ENCODE results near the gene UBE3D. TPM values are rescaled to one million over a fixed set of nuclear protein-coding genes. Genes with fewer than 3 reads are reported as not detected.

The UBE3D gene
- total and polyA plus RNA-seq, 2 of the 4 experiments (the other 2 are of a cell fraction) = 3.2 to 6.3 TPM

- Histone ChIP-seq H3K9me3 (ENCODE audit: control insufficient read depth, insufficient read depth, low read length) (no peaks in the 10 kb centered on the region), H3K79me1 (ENCODE audit: low read depth in 1 of 2, low read length in 2 of 2) (no peaks in the 10 kb centered on the region; a peak in 1 of 4 replicates), H4K8ac (ENCODE audit: low read depth in 2 of 2, low read length in 2 of 2) (peak overlapping the region in 1 of 2 experiments; percentile 26; a peak in 2 of 4 replicates), H4K91ac (ENCODE audit: insufficient read depth, low read depth, low read length) (peak overlapping the region; percentile 58; the same call in 1 of the 2 replicates), H2AFZ (replicated peaks; ENCODE audit: low read length, poor library complexity) (peak overlapping the region; percentile 53), H3K4me1 (ENCODE audit: control insufficient read depth, insufficient read depth, low read length) (peaks cover 28% of the 10 kb centered on the region), H3K56ac (ENCODE audit: extremely low read depth, insufficient read depth, low read length) (no peak overlapping the region), H2BK5ac (ENCODE audit: low read depth, low read length, poor library complexity, severe bottlenecking) (peak overlapping the region; percentile 35), H2AK9ac (replicated peaks; ENCODE audit: low read depth, low read length, poor library complexity) (peak overlapping the region; percentile 33), H3K27ac (ENCODE audit: insufficient read depth, low read length) (peak overlapping the region; percentile 53; the same call in 1 of the 2 replicates), H3K36me3 (ENCODE audit: control insufficient read depth, insufficient read depth, low read length) (no peaks in the 10 kb centered on the region), H2AK5ac (ENCODE audit: low read depth, low read length) (peak overlapping the region; percentile 81), H3K4ac (ENCODE audit: low read depth, low read length) (peak overlapping the region; percentile 37), H3K9me1 (ENCODE audit: insufficient read depth, low read length) (peaks cover 14% of the 10 kb centered on the region), H3K23ac (ENCODE audit: low read depth, low read length) (no peak overlapping the region), H3K14ac (replicated peaks; ENCODE audit: low read depth, low read length) (0 out of 2 replicates have a peak overlapping the region, but pooled peaks have one; percentile 17), H2BK20ac (ENCODE audit: low read depth, low read length) (peak overlapping the region; percentile 12), H2BK120ac (ENCODE audit: low read depth, low read length) (peak overlapping the region; percentile 47), H3K18ac (ENCODE audit: low read depth, low read length) (peak overlapping the region; percentile 53; the same call in 1 of the 2 replicates), H4K20me1 (ENCODE audit: insufficient read depth, low read length) (no peaks in the 10 kb centered on the region; the same call in 1 of the 2 replicates), H4K5ac (ENCODE audit: low read depth, low read length) (peak overlapping the region; percentile 57), H3K4me3 (ENCODE audit: insufficient read depth, low read depth, low read length) (no peak overlapping the region), H3K27me3 (ENCODE audit: control insufficient read depth, insufficient read depth, low read length) (no peaks in the 10 kb centered on the region), H3K9ac (ENCODE audit: low read depth, low read length) (no peak overlapping the region), H3K4me2 (ENCODE audit: low read depth, low read length) (no peak overlapping the region), H2BK15ac (ENCODE audit: low read depth, low read length) (peak overlapping the region; percentile 40; the same call in 1 of the 3 replicates)
- WGBS, 2 experiments (ENCODE audit: extremely low coverage in 2 of 2, insufficient read length in 1 of 2) = 75% methylated on average over 1 of the region's 4 CpGs; no CpG with 5 or more reads in 1 of the 2 experiments
- ChIA-PET POLR2A (ENCODE audit: unreplicated experiment) (no interaction called here), CTCF (interaction anchor here (0.7 kb wide), 1 partner anchor 376 kb away, joined by 4 read pairs; no protein-coding TSS in a partner anchor)
- DNase-seq (peak; percentile 70), ATAC-seq (ENCODE audit: low read depth) (peak; percentile 7; the same call in 1 of the 2 replicates)
- no TSS peak for BruUV-seq (replicated peaks)
- dilution Hi-C loops (cut with HindIII; ENCODE audit: low sequenced_read_pairs, unreplicated experiment) = no loop called here
- intact Hi-C loops (cut with micrococcal nuclease) = loop anchor here (5.0 to 10.0 kb wide), 2 partner anchors 255 to 712 kb away; partner anchors contain the start of gene IBTK
- in situ Hi-C loops (cut with MboI; ENCODE audit: low sequenced_read_pairs) = no loop called here
- TF ChIP-seq MAFK (IDR thresholded peaks at IDR 0.05; ENCODE audit: low read depth, low read length) = no peak
- TF ChIP-seq MAZ (IDR thresholded peaks at IDR 0.05; ENCODE audit: borderline replicate concordance, low read depth, low read length) = no peak
- no peak for TF ChIP-seq RAD21 (IDR thresholded peaks at IDR 0.05; ENCODE audit: low read length)
- TF ChIP-seq CHD1 (IDR thresholded peaks at IDR 0.05; ENCODE audit: low read depth, low read length) = no peak
- no peak for TF ChIP-seq RFX5 (IDR thresholded peaks at IDR 0.05; ENCODE audit: low read depth, low read length)
- TF ChIP-seq RCOR1 (IDR thresholded peaks at IDR 0.05; ENCODE audit: insufficient replicate concordance, low read length) = no peak
- no peak for TF ChIP-seq ELK1 (IDR thresholded peaks at IDR 0.05; ENCODE audit: borderline replicate concordance, low read depth, low read length)
Measured at GRCh38 chr6:82959385-82959941, 106.2 kb downstream of the UBE3D start.

Data from IMR-90 (cell line).